GM10248 (cell line): ENCODE data around the gene MAP2.

Experiments
- CTCF ChIA-PET: fragments of 300-600 bp; sonication (Branson Sonifier 250); formaldehyde crosslinking; extraction: SDS; loops from one replicate; lab custom pipeline; 2021; ENCODE audit warnings: antibody characterized with exemption; lab: Yijun Ruan, JAX
- POLR2A ChIA-PET: fragments of 350-650 bp; sonication (Branson Sonifier 250); formaldehyde crosslinking; extraction: SDS; loops from one replicate; lab custom pipeline; 2020; ENCODE audit warnings: antibody characterized with exemption; lab: Yijun Ruan, JAX
- DNase-seq: peaks from one replicate; pipeline ENCODE4 v3.0.0; 2012; ENCODE audit errors: extremely low spot score
- CTCF ChIP-seq: IDR thresholded peaks from 2 replicates; pipeline ENCODE4 v1.5.1; 2012; ENCODE audit warnings: mild to moderate bottlenecking, low read depth; ENCODE audit errors: extremely low read depth, missing control alignments, control extremely low read depth

Gene MAP2

GRCh38 chr2:209578394-209579001, 154.7 kb downstream of the MAP2 start:
- POLR2A ChIA-PET, result no interaction called here
- no peak for DNase-seq
- no peak for TF ChIP-seq CTCF
- CTCF ChIA-PET, result interaction anchor here (1.4 to 5.1 kb wide), 3 partner anchors 9 to 248 kb away, joined by 3 to 70 read pairs (median 4); no protein-coding TSS in a partner anchor

GRCh38 chr2:209579230-209579749, 155.4 kb downstream of the MAP2 start:
- POLR2A ChIA-PET, result no interaction called here
- CTCF ChIA-PET, result interaction anchor here (0.8 to 5.1 kb wide), 4 partner anchors 11 to 381 kb away, joined by 3 to 70 read pairs (median 4); no protein-coding TSS in a partner anchor
- TF ChIP-seq CTCF, result no peak
- DNase-seq, result no peak

- ChIA-PET POLR2A (no interaction called here), CTCF (no interaction called here)
- no peak for TF ChIP-seq CTCF
- DNase-seq, result no peak
Measured at GRCh38 chr2:209581040-209581439, 157.2 kb downstream of the MAP2 start.

- ChIA-PET CTCF (interaction anchor here (0.8 kb wide), 1 partner anchor 248 kb away, joined by 3 read pairs; no protein-coding TSS in a partner anchor), POLR2A (no interaction called here)
- no peak for TF ChIP-seq CTCF
- no peak for DNase-seq
Measured at GRCh38 chr2:209582281-209582680, 158.4 kb downstream of the MAP2 start.

GRCh38 chr2:209584472-209584871, 160.6 kb downstream of the MAP2 start:
- no peak for TF ChIP-seq CTCF
- no peak for DNase-seq
- ChIA-PET CTCF (interaction anchor here (0.9 to 2.1 kb wide), 2 partner anchors 18 to 250 kb away, joined by 3 to 9 read pairs; no protein-coding TSS in a partner anchor), POLR2A (no interaction called here)

GRCh38 chr2:209584915-209585314, 161.1 kb downstream of the MAP2 start:
- no peak for TF ChIP-seq CTCF
- no peak for DNase-seq
- POLR2A ChIA-PET, result no interaction called here
- CTCF ChIA-PET, result interaction anchor here (0.9 to 2.1 kb wide), 2 partner anchors 18 to 250 kb away, joined by 3 to 9 read pairs; no protein-coding TSS in a partner anchor
